ENCODE data around the gene COL7A1. TPM values are rescaled to one million over a fixed set of nuclear protein-coding genes. Genes with fewer than 3 reads are reported as not detected.

The COL7A1 gene
- total RNA-seq, 1 experiment from 2014 or later, result 4.2 TPM

DNA sequence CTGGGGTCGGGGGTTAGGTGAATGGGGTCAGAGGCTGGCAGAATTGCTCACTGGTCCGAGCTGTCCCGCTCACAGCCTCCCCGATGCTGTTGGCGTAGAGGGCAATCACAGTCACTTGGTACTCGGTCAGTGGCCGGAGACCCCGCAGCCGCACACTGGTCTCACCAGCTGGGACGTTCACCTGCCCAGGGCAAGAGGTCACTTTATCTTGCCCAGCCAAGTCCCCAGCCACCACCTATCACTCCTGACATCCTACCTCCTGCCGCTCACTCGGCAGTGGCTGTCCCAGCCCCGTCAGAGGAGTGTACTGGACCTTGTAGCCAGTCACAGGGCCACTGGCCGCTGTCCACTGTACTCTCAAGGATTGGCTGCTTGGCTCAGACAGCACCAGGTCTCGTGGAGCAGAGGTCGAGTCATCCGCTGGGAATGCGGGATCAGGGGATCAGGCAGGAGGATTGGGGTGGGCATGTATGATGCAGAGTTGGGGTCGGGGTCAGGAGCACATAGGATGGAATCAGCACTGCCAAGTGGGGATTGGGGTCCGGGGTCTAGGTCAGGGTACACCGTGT lies 2.5 kb downstream of the COL7A1 start:
- no peak for DNase-seq (ENCODE audit: extremely low read depth, low read depth)

DNA sequence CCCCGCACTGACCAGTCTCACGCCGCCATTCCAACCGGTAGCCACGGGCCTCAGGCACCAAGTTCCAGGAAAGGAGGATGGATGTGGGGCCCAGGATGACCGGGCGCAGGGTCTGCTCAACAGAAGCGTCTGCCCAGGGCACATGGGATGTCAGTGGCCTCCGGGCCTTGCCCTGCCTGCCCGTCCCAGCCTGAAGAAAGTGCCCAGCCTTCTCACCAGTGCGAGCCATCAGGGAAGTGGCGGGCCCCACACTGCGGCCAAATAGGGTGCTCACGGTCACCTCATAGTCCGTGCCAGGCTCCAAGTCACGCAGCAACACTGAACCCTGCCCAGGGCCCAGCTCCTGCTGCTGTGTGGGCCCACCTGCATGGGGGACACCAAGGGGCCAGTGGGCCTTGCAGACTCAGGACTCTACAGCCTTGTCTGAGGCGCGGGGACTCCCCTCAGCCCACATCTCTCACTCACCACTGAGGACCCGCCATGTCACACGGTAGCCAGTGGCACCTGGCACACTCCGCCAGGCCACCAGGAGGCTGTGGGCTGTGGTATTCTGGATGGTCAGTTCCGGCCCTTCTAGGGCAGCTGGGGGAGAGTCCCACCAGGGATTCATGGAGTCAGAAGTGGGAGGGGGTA lies 3.1 kb downstream of the COL7A1 start:
- DNase-seq (ENCODE audit: extremely low read depth, low read depth), result no peak

DNA sequence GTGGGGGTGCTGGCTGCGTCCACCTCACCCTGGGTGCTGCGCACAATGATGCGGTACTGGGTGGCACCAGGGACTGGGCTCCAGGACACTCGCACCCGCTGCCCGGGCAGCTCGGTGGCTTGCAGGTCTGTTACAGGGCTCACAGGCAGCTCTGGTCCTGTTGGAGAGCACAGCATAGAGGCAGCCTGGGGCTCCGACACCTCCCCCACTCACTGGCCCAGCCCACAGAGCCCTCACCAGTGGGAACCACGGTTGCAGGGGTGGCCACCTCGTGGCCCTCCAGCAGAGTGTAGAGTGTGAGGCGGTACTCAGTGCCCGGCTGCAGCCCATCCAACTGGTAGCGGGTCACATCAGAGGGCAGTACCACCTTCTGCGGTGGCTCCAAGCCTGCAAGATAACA lies 3.7 kb downstream of the COL7A1 start:
- DNase-seq (ENCODE audit: extremely low read depth, low read depth), result no peak

DNA sequence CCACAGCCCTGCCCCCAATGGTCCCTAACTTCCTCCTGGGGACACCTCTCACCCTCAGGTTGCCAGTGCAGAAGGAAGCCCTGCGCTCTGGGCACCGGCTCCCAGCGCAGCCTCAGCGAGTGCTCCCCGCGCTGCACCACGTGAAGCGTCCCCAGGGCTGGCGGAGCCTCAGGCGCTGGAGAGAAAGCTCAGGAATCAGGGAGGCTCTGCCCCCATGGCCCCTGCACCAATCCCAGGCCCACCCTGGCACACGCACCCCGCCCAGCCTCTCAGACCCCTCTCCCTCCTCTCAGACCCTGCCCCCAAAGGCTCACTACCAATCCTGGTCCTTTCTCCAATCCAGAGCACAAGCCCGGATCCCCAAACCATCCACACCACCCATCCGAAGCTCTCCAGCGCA lies 6.9 kb downstream of the COL7A1 start:
- DNase-seq (ENCODE audit: extremely low read depth, low read depth), result no peak

DNA sequence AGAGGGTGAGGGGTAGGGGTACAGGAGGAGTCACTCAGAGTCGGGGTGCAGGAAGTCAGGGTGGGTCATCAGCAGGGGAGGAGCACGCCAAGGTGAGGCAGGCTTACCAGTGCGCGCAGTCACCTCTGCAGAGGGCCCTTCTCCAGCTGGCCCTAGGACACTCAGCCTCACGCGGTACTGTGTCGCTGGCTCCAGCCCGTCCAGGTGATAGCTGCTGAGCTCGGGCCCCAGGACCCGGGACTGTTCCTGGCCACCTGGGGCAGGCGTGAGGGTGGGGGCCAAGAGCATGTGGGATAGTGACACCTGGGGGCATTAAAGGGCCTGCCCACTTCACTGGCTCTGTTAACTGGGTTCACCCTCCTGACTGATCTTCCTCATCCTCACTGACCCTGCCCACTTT lies 7.4 kb downstream of the COL7A1 start:
- no peak for DNase-seq (ENCODE audit: extremely low read depth, low read depth)

DNA sequence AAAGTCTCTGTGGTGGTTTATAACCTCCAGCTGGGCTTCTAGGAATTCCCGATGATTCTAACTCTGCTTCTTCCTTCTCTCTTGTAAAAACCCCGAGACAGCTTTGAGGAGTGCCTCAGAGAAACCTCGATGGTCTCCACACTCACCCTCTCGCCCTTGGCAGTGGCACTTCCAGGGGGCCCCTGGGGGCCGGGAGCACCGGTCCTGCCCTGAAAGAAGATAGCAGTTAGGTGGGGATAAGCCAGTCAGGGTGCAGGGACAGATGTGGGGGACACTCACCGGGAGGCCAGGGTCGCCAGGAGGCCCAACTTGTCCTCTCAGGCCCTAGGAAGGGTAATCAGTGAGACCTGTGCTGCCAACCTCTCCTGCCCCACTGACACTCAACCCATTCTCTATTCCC lies 9.7 kb downstream of the COL7A1 start:
- DNase-seq (ENCODE audit: extremely low read depth, low read depth), result no peak

DNA sequence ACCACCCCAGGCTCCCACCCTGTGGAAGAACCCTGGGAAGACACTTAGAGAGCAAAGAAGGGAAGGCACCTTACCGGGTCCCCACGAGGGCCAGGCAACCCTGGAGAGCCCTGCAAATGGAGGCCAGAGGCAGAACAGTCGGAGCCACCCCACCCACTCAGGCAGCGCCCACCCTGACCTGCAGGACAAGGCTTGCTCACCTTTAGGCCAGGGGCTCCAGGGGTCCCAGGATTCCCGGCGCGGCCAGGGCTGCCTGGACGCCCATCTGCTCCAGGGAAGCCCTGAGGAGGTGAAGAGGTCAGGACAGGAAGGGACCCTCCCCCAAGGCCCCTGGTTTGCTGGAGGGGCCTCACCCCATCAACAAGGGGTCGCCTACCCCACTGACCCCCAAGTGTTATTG lies 10.3 kb downstream of the COL7A1 start:
- DNase-seq (ENCODE audit: extremely low read depth, low read depth), result no peak

DNA sequence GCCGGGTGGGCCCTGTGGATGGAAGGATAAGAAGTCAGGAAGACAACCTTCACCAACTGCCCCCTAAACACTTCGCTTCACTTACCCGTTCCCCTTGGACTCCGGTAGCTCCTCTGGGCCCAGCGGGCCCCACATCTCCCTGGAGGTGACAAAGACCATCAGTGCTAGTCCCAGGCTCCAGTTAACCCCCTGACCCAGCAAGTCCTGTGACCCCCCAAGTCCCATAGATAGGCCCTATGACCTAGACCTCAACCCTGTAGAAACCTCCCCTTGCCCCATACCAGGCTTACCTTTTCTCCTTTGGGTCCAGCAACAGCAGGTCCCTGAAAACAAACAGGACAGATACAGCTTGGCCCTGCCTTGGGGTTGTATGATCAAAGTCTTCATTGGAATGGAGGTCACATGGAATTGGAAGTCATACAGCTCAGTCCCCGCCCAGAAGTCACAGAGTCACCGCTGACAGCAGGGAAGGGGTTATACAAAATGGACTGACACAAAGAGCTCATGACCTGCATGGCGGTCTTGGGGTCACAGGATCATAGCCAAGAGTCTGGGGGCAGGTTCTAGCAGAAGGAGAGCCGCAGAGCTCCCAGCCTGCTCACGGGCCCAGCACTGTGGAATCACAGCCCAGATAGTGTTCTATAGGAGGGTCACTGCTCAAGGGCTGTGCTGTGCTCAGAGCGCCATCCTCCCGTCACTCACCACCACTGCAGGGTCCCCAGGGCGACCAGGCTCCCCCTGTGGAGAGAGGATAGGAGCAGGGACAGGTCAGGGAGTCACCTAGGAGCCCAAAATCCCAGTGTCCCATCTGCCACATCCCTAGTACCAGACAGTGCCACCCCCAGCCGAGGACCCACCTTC lies 13.3 kb downstream of the COL7A1 start:
- no peak for DNase-seq (ENCODE audit: extremely low read depth, low read depth)

DNA sequence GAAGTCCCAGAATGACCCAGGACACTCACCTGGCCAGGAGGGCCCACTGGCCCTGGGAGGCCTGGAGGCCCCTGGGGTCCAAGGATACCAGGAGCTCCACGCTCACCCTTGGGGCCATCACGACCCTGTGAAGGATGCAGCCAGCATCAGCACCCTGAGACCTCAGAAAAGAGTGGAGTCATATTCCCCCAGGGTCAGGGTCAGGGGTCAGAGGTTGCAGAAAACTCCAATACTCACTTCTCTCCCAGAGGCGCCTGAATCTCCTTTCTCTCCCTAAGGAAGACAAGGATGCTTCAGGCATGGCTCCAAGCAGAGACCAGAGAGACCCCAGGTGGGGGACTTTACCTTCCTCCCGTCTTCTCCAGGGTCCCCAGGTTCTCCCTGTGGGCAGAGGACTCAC lies 18.5 kb downstream of the COL7A1 start:
- no peak for DNase-seq (ENCODE audit: extremely low read depth, low read depth)

DNA sequence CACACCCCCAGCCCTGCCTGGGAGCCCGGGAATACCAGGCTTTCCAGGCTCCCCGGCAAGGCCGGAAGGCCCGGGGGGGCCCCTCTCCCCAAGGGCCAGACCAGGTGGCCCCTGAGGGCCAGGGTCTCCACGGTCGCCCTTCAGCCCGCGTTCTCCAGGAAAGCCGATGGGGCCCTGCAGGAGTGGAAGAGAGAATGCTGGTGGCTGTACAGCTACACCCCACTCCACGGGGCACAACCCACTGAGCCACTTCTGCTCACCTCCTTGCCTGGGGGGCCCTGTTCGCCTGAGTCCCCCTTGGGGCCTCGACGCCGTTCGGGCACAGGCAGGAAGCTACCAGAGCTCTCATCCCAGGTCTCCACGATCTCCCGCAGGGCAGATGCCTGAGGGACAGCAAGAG lies 19.8 kb downstream of the COL7A1 start:
- no peak for DNase-seq (ENCODE audit: extremely low read depth, low read depth)

DNA sequence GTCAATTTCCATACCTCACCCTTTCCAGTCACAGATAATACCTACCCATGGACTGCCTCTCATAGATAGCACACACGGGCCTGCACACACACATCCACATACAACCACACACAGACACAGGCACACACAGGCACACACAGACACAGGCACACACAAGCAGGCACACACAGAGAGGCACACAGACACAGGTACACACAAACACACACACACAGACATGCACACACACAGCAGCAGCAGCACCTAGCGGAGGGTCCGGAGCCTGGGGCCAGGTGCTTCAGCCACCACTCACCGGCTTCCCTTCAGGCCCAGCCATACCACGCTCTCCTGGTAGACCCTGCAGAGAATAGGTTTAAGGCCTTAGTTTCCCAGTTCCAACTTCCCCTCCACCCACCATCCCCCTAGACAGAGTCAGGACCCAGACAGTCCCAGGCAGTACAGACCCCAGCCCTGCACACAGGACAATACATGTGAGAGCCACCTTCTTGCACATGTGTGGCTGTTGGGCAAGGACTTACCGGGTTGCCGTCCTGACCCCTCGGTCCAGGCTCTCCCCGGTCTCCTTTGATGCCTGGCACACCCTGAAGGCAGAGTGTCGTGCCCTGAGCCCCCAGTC lies 21.1 kb downstream of the COL7A1 start:
- no peak for DNase-seq (ENCODE audit: extremely low read depth, low read depth)

DNA sequence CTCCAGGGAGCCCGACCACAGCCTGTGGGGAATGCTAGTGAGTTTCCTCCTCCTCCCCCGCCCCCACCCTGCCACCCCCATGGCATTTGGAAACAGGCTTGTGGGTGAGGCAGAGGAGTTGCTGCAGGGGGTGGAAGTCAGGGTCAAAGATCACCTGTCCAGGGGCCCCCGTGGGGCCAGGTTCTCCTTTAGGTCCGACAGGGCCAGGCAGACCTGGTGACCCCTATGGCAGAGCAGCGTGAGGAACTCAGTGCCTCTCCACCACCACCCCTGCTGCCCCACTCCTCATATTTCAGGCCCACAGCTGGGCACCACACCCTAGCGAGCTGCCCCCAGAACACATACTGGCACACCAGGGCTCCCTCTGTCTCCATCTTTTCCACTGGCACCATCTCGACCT lies 22.6 kb downstream of the COL7A1 start:
- no peak for DNase-seq (ENCODE audit: extremely low read depth, low read depth)

DNA sequence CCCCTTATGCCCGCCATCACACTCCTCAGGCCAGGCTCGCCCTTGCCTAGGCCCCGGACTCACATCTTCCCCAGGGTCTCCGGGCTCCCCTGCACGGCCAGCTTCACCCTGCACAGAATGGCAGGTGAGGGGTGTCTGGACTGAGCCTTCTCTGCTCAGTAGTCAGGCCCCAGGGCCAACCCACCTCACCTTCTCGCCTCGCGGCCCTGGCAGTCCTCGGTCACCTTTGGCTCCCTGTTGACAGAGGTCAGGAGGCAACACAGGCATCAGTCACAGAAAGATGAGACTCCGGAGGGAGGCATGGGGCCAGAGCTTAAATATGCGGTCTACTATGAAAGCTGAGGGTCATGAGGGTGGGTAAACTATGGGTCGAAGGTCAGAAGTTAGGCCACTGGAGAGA lies 23.2 kb downstream of the COL7A1 start:
- DNase-seq (ENCODE audit: extremely low read depth, low read depth), result no peak

DNA sequence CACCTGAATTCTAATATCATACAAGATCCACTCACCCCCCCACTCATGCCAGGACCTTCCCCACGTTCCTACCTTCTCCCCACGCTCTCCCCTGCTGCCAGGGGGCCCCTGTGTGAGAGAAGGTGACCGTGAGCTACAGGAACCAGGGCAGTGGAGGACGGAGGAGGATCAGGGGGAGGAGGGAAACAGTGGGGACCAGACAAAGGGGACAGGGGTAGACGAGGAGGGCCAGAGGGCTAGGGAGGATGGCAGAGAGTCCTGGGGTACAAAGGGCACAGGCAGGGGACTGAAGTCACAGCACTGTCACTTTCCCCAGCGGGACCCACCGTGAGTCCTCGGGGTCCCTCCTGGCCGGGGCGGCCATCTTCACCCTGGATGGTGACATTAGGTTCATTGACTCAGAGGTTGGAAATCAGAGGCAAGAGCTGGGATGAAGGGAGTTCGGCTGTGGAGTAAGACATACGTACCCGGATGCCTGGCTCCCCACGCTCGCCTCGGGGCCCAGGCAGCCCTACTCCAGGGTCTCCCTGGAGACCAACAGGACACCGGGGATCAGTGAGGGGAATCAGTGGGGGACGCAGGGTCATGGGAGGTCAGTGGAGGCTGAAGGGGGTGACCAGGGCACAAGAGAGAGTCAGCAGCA lies 25.2 kb downstream of the COL7A1 start:
- no peak for DNase-seq (ENCODE audit: extremely low read depth, low read depth)

DNA sequence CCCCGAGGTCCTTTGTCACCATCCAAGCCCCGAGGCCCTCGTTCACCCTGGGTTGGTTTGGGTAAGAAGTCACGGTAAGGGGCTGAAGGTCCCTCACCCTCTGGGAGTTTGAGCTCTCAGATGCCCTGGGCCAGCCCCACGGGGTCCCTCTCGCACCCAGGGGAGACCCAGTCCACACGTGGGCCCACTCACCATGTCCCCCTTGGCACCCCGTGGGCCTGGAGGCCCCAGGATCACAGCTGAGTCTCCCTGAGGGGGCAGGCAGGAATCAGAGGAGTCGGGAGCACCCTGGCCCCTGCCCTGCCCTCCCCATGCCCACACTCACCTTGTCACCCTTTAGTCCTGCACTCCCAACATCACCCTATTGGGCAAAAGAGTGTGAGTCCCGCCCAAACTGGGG lies 25.7 kb downstream of the COL7A1 start:
- DNase-seq (ENCODE audit: extremely low read depth, low read depth), result no peak

DNA sequence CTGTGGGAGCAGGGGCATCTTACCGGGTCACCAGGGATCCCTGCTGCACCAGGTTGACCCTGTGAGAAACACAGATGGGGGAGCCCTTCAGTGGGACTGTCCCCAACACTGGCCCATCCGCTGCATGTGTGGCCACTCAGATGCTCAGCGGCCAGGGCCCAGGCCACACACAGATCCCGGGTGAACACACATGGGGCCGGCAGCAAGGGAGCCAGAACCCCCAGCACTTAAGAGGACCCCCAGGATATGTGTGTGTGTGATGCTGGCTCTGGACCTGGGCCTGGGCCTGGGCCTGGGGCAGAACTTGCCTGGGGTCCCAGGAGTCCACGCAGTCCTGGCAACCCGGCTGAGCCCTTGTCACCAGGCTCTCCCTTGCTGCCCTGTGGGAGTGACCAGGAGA lies 26.7 kb downstream of the COL7A1 start:
- no peak for DNase-seq (ENCODE audit: extremely low read depth, low read depth)

DNA sequence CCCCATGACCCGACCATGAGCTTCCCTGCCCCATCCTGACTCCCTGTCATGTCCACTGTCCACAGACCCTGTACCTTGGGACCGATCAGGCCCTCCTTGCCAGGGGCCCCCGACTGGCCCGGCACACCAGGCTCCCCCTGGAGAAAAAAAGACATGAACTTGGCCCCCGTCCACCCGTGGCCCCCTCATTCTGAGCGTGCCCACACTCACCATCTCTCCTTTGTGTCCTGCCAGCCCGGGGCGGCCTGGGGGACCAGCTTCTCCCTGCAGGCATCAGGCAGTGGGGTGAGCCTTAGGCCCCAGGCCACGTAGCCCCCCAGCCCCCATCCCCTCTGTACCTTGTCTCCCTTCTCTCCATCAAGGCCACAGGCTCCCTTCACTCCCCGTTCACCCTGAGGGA lies 27.6 kb downstream of the COL7A1 start:
- DNase-seq (ENCODE audit: extremely low read depth, low read depth), result no peak

DNA sequence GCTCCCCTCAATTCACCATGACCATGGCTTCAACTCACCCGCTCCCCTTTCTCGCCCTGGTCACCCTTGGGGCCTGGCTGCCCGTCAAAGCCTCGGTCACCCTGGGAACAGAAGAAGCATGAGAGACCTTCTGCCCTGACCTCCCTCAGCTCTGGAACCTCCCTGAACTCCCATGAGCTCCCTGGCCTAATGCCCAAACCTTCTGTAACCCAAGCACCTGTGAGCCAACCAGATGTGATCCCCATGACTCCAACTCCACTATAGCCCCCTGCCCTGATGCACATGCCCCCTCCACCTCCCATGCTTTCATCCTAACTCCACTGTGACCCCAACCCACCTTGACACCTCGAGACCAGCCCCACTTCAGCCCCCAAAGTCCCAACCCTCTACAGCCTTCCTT lies 28.0 kb downstream of the COL7A1 start:
- no peak for DNase-seq (ENCODE audit: extremely low read depth, low read depth)

DNA sequence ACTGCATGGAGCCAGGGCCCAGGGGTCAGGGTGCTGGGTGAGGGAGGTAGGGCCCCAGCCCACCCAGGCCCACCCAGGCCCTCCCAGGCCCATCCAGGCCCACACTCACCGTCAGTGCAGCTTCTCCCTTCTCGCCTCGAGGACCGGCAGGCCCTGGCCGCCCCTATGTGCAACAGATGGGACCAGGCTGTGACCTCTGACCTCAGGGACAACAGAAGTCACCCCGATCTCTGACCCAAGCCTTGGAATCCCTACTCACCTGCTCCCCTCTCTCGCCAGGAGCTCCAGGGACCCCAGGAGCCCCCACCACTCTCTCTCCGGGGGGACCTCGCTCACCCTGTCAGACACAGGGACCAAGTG lies 28.7 kb downstream of the COL7A1 start:
- no peak for DNase-seq (ENCODE audit: extremely low read depth, low read depth)

DNA sequence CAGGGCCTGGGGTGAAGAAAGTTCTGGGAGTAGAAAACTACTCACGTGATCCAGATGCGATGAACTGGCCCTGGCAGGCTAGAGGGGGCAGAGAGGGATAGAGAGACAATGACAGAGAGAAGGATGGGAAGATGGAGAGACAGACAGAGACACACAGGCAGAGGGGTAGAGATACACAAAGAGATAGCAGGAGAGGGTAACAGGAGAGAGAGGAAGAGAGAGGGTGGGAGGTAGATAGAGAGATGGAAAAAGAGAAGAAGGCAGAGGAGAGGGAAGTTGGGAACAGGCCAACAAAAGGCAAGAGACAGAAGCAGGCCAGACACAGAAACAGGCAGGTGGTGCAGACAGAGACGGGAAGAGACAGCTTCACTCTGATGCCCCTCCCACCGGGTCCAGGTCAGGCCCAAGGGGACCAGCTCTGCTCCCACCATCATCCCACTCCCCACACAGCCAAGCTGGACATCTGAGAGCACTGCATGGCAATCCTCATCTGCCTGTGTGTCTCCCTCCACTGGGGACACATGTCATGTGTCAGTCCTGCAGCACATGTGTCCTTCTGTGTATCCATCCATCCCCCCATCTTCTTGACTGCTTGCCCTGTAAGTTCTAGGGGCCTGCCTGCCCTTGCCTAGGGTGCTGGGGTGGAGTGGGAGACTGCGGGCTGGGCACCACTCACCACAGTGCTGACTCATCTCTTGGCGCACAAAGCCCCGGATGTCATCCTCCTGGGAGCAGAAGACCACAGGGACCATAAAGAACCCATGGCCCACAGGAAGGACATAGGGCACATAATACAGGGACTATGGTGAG lies 29.3 kb downstream of the COL7A1 start:
- DNase-seq (ENCODE audit: extremely low read depth, low read depth), result no peak
